Measurements from ENCODE around the gene DGCR2.
"Not testable (repeated sequence)": the region's sequence is repeated elsewhere in the genome, so short reads cannot be mapped to it uniquely, and the experiment has no call there.

The DGCR2 gene

DNA sequence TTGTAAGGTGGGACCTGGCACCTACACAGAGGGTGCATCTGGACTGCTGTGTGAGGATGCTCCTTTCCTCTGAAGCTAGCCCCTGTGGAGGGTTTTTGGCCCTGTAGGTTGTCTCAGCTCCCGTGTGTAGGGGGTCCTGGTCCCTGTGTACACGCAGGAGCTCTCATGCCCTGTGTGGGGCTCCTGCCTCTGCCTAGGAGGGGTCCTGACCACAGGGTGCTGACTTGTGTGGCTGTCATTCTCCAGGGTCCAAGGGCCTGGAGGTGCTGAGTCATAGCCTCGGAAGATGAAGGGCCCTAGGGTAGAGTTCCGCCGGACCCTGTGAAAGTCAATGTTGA is 88.7 kb downstream of the DGCR2 start:
- DNase-seq (ENCODE audit: low read depth in 2 of 2); H3K4me3 ChIP-seq (replicated peaks in 1 of 2; ENCODE audit: low read depth in 2 of 2, low read length in 2 of 2): not testable (repeated sequence)

DNA sequence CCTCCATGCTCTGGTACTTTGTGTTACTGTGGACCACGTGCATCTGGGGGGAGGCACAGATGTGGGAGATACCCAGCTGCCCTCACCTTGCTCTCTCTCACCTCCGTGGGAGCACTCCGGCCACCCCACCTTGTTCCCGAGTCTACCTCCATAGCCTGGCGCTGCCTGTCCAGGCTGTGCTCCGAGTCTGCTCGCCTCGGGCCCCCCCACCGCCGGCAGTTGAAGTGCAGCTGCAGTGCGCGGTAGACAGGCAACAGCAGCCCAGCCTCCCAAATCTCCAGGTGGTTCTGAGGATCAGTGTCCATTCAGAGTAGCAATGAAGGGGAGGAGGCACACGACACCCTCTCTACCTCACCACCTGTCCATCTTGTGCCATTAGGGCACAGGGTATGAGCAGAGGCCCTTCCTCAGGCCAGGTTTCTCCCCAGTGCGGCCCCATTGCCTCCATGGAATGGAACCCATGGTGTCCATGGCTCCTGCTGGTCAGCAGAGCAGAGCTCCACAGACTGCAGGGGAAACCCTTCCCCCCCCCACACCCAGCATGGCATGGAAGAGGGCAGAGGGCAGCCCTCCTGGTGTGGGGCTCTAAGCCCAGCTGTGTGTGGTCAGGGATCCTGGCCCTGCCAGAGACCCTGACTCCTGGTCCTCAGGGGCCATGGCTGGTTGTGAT is 89.2 kb downstream of the DGCR2 start:
- H3K4me3 ChIP-seq (replicated peaks in 1 of 2; ENCODE audit: low read depth in 2 of 2, low read length in 2 of 2); DNase-seq (ENCODE audit: low read depth in 2 of 2): not testable (repeated sequence)

DNA sequence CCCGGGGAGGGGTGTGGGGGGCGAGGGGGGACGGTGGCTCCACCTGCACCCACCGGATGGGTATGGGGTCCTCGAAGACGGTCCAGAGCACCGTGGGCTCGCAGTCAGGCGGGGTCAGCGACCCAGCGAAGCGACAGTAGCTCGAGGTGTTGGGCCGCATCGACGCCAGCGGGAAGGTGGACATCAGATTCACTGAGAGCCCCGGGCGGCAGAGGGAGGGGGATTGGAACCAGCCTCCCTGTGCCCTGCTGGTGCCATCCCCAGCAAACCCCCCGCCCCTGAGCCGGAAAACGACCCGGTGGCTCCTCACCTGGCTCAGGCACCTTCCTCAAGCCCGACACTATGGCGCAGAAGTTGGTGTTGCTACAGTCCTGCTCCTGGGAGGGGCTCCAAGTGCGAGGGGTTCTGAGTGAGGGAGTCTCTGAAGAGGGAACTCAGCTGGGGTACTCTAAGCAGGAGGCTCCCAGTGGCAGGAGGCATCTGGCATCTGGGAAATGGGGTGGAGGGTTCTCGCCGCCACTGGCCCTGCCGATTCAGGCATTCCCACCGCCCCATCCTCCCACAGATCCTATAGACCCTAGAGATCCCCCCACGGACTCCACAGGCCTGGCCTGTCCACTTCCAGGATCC is 89.9 kb downstream of the DGCR2 start:
- DNase-seq (ENCODE audit: low read depth in 2 of 2); H3K4me3 ChIP-seq (replicated peaks in 1 of 2; ENCODE audit: low read depth in 2 of 2, low read length in 2 of 2): not testable (repeated sequence)

DNA sequence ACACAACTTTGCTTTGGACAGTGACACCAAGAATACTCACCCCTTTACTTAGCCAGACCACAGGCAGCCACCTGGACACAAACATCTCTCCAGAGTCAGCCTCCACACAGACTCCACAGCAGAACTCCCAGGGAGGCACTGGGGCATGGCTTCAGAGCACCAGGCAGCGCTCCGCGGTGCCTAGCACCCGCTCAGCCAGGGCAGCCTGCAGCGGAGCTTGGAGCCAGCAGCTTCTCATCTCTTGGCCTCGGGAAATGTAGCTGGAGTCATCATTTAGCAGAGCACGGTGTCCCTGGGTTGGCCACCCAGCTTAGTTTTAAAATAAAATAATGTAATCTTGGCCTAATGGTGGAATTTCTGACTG is 91.3 kb downstream of the DGCR2 start:
- not testable (repeated sequence) for H3K4me3 ChIP-seq (replicated peaks in 1 of 2; ENCODE audit: low read depth in 2 of 2, low read length in 2 of 2); DNase-seq (ENCODE audit: low read depth in 2 of 2)

DNA sequence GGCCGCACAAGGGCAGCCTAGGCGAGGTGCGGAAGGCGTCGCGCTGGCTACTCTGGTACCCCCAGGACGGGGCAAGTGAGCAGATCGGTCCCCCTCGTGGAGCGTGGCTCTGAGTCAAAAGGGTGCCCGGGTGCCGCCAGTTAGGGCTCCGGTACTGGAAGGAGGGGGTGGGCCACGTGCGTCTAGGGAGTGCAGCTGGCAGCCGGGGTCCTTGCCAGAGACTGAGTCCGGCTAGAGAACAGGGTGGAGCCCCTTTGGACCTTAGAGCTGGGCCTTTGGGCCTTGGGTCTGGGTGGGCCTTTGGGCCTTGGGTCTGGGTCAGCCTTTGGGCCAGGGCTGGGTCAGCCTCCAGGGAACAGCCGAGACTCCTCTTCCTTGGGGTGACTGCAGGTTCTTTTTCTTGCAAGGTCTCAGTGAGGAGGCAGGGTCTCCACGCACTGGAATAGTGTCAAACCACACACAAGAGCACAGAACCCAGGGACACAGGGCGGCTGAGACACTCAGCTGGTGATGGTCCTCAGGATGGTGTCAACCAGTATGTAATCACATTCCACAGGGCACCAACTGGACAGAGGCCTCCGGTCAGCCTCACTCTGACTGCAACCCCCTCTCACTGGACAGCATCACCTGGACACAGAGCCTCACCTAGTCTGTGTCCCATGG is 91.9 kb downstream of the DGCR2 start:
- H3K4me3 ChIP-seq (replicated peaks in 1 of 2; ENCODE audit: low read depth in 2 of 2, low read length in 2 of 2); DNase-seq (ENCODE audit: low read depth in 2 of 2): not testable (repeated sequence)

DNA sequence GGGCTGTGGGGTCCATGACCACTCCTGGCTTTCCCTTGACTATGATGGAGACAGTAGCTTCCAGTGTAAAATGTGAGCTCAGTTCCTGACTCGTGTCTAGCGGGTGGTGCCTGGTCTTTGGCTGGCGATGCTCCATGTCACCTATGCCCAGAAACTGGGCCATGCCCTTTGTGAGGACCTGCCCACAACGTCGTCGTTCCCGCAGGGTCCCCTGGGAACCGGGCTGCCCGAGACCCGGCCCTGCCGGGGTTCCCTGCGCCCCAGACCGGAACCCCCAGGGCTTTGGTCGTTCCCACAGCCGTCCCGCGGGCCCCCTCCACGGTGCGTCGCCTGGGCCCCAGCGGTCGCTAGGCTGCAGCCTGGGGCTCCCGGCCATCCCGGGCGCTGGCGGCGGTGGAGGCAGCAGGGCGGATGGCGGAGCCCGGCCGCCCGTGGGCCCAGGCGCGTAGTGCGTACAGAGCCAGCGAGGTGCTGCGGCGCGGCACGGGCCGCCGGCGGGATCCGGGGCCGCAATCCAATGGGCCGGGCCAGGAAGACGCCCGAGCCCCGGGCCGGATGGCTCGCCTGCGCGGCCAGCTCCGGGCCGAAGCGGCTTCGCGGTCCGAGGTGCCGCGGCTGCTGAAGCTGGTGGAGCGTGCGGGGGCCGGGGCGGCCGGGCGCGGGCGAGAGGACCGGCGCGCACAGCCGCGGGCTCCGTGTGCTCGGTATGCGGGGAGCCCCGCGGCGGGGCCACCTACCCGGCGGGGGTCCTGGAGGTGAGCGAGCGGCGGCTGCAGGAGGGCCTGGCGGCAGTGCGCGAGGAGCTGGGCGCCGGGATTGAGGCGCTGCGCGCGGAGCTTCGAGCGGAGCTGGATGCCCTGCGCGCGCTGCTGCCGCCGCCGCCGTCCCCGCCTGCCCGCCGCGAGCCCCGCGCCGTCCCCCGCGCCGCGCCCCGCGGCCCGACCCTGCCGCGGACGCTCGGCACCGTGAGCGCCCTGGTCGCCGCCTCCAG is 92.8 kb downstream of the DGCR2 start:
- H3K4me3 ChIP-seq (replicated peaks in 1 of 2; ENCODE audit: low read depth in 2 of 2, low read length in 2 of 2); DNase-seq (ENCODE audit: low read depth in 2 of 2): not testable (repeated sequence)

GRCh38 chr22:19028060-19028455 is 94.2 kb downstream of the DGCR2 start:
- not testable (repeated sequence) for H3K4me3 ChIP-seq (replicated peaks in 1 of 2; ENCODE audit: low read depth in 2 of 2, low read length in 2 of 2); DNase-seq (ENCODE audit: low read depth in 2 of 2)

DNA sequence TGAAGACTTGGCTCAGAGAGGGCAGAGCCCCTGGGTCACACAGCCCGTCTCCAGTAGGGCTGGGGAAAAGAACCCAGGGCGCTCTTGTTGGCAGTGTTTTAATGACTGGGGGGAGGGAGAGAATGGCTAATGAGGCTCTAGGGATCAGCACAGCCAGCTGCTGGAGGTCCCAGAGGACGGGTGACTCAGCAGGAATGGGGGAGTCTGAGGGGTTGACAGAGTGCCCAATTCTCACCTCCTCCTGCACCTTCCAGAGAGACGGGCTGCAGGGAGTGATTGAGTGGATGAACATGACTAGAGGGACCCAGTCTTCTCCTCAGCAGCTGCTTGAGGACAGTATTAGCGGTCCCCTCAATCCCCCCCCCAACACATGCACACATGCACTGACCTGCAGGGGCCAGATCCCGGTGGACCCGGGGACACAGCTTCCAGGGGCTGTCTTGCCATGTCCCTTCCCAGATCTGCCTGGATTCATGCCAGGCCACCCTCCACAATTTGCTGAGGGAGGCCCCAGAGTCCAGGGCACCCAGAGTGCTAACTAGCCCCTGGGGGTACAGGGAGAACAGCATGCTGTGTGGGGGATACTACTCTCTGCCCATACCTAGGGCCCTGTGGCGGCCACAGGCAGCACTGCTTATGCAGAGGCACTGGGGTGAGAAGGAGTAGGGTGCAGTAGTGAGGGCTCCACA is 94.7 kb downstream of the DGCR2 start:
- H3K4me3 ChIP-seq (replicated peaks in 1 of 2; ENCODE audit: low read depth in 2 of 2, low read length in 2 of 2); DNase-seq (ENCODE audit: low read depth in 2 of 2): not testable (repeated sequence)

DNA sequence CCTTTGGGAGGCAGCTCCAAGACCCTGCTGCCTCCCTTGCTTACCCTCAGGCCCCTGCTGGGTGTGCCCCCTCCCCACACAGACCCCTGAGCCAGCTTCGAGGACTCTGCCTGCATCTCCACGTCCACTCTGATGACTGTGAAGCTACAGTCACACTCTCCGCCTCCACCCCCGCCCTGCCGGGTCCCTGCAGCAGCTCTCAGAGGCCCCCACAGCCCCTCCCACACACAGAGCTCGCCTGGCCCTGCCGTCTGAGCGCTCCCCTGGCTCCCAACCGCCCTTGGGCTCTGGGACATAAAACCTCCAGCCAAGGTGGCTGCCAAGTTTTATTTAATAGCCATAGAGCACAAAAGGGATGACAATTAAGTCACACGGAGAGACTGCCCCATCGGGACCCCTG is 96.1 kb downstream of the DGCR2 start:
- DNase-seq (ENCODE audit: low read depth in 2 of 2); H3K4me3 ChIP-seq (replicated peaks in 1 of 2; ENCODE audit: low read depth in 2 of 2, low read length in 2 of 2): not testable (repeated sequence)

- H3K4me3 ChIP-seq (replicated peaks in 1 of 2; ENCODE audit: low read depth in 2 of 2, low read length in 2 of 2); DNase-seq (ENCODE audit: low read depth in 2 of 2): not testable (repeated sequence)
Measured at GRCh38 chr22:19024956-19025489, 97.2 kb downstream of the DGCR2 start.

GRCh38 chr22:19023931-19024330 is 98.3 kb downstream of the DGCR2 start:
- H3K4me3 ChIP-seq (replicated peaks in 1 of 2; ENCODE audit: low read depth in 2 of 2, low read length in 2 of 2); DNase-seq (ENCODE audit: low read depth in 2 of 2): not testable (repeated sequence)

GRCh38 chr22:19022755-19023154 is 99.5 kb downstream of the DGCR2 start:
- no peak overlapping the region for H3K4me3 ChIP-seq (replicated peaks in 1 of 2; ENCODE audit: low read depth in 2 of 2, low read length in 2 of 2)
- DNase-seq (ENCODE audit: low read depth in 2 of 2): no peak
- TF ChIP-seq, protein P1, sequence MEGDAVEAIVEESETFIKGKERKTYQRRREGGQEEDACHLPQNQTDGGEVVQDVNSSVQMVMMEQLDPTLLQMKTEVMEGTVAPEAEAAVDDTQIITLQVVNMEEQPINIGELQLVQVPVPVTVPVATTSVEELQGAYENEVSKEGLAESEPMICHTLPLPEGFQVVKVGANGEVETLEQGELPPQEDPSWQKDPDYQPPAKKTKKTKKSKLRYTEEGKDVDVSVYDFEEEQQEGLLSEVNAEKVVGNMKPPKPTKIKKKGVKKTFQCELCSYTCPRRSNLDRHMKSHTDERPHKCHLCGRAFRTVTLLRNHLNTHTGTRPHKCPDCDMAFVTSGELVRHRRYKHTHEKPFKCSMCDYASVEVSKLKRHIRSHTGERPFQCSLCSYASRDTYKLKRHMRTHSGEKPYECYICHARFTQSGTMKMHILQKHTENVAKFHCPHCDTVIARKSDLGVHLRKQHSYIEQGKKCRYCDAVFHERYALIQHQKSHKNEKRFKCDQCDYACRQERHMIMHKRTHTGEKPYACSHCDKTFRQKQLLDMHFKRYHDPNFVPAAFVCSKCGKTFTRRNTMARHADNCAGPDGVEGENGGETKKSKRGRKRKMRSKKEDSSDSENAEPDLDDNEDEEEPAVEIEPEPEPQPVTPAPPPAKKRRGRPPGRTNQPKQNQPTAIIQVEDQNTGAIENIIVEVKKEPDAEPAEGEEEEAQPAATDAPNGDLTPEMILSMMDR (IDR thresholded peaks at IDR 0.05; ENCODE audit: low read depth, low read length): no peak
